Smooth muscle cell (in vitro differentiated cells): Measurements from ENCODE around the gene TEX9. TPM values are rescaled to one million over a fixed set of nuclear protein-coding genes. Genes with fewer than 3 reads are reported as not detected.

Experiments used
- DNase-seq: peaks from one replicate; lab custom pipeline; 2025; ENCODE audit not compliant: unreplicated experiment; lab: John Stamatoyannopoulos, UW
- H2AFZ ChIP-seq: fragments of 200-600 bp; sonication (generic); 2 replicates; pipeline ENCODE4 v1.6.0; 2016; ENCODE audit warnings: antibody characterized with exemption, low read depth, mild to moderate bottlenecking
- H3F3A ChIP-seq: fragments of 200-600 bp; sonication (generic); 2 replicates; pipeline ENCODE4 v1.6.0; 2017; ENCODE audit warnings: antibody characterized with exemption, low read depth
- H3K27ac ChIP-seq: fragments of 200-600 bp; sonication (generic); 2 replicates; pipeline ENCODE4 v1.5.1; 2016; ENCODE audit warnings: low read depth, mild to moderate bottlenecking
- H3K27me3 ChIP-seq: fragments of 200-600 bp; sonication (generic); 2 replicates; pipeline ENCODE4 v1.6.1; 2016; ENCODE audit warnings: low read depth, mild to moderate bottlenecking
- H3K36me3 ChIP-seq: fragments of 200-600 bp; sonication (generic); 2 replicates; pipeline ENCODE4 v1.5.1; 2016; ENCODE audit warnings: low read depth
- H3K4me1 ChIP-seq: fragments of 200-600 bp; sonication (generic); 2 replicates; pipeline ENCODE4 v1.5.1; 2016; ENCODE audit warnings: low read depth
- H3K4me2 ChIP-seq: fragments of 200-600 bp; sonication (generic); 2 replicates; pipeline ENCODE4 v1.6.0; 2016; ENCODE audit warnings: mild to moderate bottlenecking
- H3K4me3 ChIP-seq: fragments of 200-600 bp; sonication (generic); 2 replicates; pipeline ENCODE4 v1.5.1; 2016; ENCODE audit warnings: mild to moderate bottlenecking
- H3K79me2 ChIP-seq: fragments of 200-600 bp; sonication (generic); 2 replicates; pipeline ENCODE4 v1.6.0; 2016; ENCODE audit warnings: low read depth, mild to moderate bottlenecking
- H3K9ac ChIP-seq: fragments of 200-600 bp; sonication (generic); 2 replicates; pipeline ENCODE4 v1.6.0; 2016; ENCODE audit warnings: low read depth
- H3K9me3 ChIP-seq: fragments of 200-600 bp; sonication (generic); replicated peaks from 2 replicates; pipeline ENCODE4 v1.5.1; 2016; ENCODE audit warnings: low read depth
- H4K20me1 ChIP-seq: fragments of 200-600 bp; sonication (generic); 2 replicates; pipeline ENCODE4 v1.6.0; 2016; ENCODE audit warnings: low read depth
- WGBS: methylation state at CpG from one replicate; pipeline ENCODE4 v1.1.7; 2016; ENCODE audit warnings: low lambda C conversion rate; 5-methylcytosine and 5-hydroxymethylcytosine counted together
- polyA plus RNA-seq: library from polyadenylated mRNA; unstranded; fragments of >200 nt; fragmentation: Nextera tagmentation; extraction: Ambion mirVana; gene quantifications from 2 replicates; pipeline ENCODE4 v1.2.1, GENCODE V29; 2016
- total RNA-seq: library from RNA; depleted of rRNA; stranded (reverse); fragments of >200 nt; gene quantifications from 2 replicates; pipeline ENCODE4 v1.2.3, GENCODE V29; 2014
- TF ChIP-seq, protein P1 (sequence below): fragments of 200-600 bp; sonication (generic); IDR thresholded peaks from 2 replicates; pipeline ENCODE4 v1.5.1; 2017; ENCODE audit warnings: borderline replicate concordance, mild to moderate bottlenecking, antibody characterized with exemption; ENCODE audit not compliant: insufficient read depth, poor library complexity, severe bottlenecking

The TEX9 gene
- total and polyA plus RNA-seq, 2 experiments from 2014 or later, result 4.0 to 5.3 TPM

- no peaks in the 10 kb centered on the region for H4K20me1 ChIP-seq
- no peaks in the 10 kb centered on the region for H3K79me2 ChIP-seq
- H3F3A ChIP-seq, result no peaks in the 10 kb centered on the region
- peak overlapping the region; percentile 23 for H3K4me2 ChIP-seq
- peak overlapping the region; percentile 53 for H3K27ac ChIP-seq
- H3K36me3 ChIP-seq, result no peaks in the 10 kb centered on the region
- no peak overlapping the region for H2AFZ ChIP-seq
- WGBS, result 57% methylated on average over 2 of the region's 2 CpGs
- no peaks in the 10 kb centered on the region for H3K9me3 ChIP-seq
- no peak overlapping the region for H3K9ac ChIP-seq
- DNase-seq, result no peak
- H3K4me3 ChIP-seq, result no peak overlapping the region
- TF ChIP-seq, protein P1, sequence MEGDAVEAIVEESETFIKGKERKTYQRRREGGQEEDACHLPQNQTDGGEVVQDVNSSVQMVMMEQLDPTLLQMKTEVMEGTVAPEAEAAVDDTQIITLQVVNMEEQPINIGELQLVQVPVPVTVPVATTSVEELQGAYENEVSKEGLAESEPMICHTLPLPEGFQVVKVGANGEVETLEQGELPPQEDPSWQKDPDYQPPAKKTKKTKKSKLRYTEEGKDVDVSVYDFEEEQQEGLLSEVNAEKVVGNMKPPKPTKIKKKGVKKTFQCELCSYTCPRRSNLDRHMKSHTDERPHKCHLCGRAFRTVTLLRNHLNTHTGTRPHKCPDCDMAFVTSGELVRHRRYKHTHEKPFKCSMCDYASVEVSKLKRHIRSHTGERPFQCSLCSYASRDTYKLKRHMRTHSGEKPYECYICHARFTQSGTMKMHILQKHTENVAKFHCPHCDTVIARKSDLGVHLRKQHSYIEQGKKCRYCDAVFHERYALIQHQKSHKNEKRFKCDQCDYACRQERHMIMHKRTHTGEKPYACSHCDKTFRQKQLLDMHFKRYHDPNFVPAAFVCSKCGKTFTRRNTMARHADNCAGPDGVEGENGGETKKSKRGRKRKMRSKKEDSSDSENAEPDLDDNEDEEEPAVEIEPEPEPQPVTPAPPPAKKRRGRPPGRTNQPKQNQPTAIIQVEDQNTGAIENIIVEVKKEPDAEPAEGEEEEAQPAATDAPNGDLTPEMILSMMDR, result no peak
- peaks cover 5% of the 10 kb centered on the region for H3K4me1 ChIP-seq
- H3K27me3 ChIP-seq, result no peaks in the 10 kb centered on the region
Observed at GRCh38 chr15:56356616-56357015, 8.6 kb upstream of the TEX9 start.

DNA sequence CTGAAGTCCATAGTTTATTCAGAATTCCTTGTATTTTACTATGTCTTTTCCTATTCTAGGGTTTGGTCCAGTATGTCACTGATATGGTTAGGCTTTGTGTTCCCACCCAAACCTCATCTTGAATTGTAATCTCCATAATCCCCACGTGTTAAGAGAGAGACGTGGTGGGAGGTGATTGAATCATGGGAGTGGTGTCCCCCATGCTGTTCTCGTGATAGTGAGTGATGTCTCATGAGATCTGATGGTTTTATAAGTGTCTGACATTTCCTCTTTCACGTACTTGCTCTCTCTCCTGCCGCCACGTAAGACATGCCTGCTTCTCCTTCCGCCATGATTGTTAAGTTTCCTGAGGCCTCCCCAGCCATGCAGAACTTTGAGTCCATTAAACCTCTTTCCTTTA, 6.6 kb upstream of the TEX9 start:
- Histone ChIP-seq H3K79me2 (no peaks in the 10 kb centered on the region), H3K27ac (no peak overlapping the region), H3K4me2 (no peak overlapping the region), H3K27me3 (no peaks in the 10 kb centered on the region), H4K20me1 (no peaks in the 10 kb centered on the region), H3F3A (no peaks in the 10 kb centered on the region), H3K4me1 (no peaks in the 10 kb centered on the region), H3K36me3 (no peaks in the 10 kb centered on the region), H2AFZ (no peak overlapping the region), H3K9ac (no peak overlapping the region), H3K9me3 (no peaks in the 10 kb centered on the region), H3K4me3 (no peak overlapping the region)
- TF ChIP-seq, protein P1, result no peak
- WGBS, result 79% methylated on average over 7 of the region's 7 CpGs
- no peak for DNase-seq

DNA sequence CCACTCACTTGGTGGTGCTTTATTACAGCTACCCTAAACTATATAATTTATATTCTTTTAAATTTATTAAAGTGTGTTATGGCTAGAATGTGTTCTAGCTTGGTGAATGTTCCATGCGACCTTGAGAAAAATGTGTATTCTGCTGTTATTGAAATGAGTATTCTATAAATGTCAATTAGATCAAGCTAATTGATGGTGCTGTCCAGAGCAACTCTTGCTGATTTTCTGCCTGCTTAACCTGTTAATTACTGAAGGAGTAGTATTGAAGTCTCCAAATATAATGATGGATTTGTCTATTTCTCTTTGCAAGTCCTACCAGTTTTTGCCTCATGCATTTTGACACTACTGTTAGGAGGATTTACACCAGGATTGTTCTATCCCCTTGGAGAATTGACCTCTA, 3.2 kb upstream of the TEX9 start:
- H4K20me1 ChIP-seq, result no peaks in the 10 kb centered on the region
- H3K36me3 ChIP-seq, result no peaks in the 10 kb centered on the region
- peaks cover 6% of the 10 kb centered on the region for H3K4me1 ChIP-seq
- H3K4me3 ChIP-seq, result no peak overlapping the region
- DNase-seq, result no peak
- H3K9me3 ChIP-seq, result no peaks in the 10 kb centered on the region
- no peak overlapping the region for H2AFZ ChIP-seq
- no peaks in the 10 kb centered on the region for H3K79me2 ChIP-seq
- no peaks in the 10 kb centered on the region for H3F3A ChIP-seq
- no peak overlapping the region for H3K9ac ChIP-seq
- H3K27me3 ChIP-seq, result no peaks in the 10 kb centered on the region
- TF ChIP-seq, protein P1, result no peak
- 82% methylated on average over 1 of the region's 1 CpG for WGBS
- H3K4me2 ChIP-seq, result no peak overlapping the region
- H3K27ac ChIP-seq, result no peak overlapping the region

- WGBS, result 25% methylated on average over 2 of the region's 2 CpGs
- no peak for DNase-seq
- peaks cover 6% of the 10 kb centered on the region for H3K4me1 ChIP-seq
- no peaks in the 10 kb centered on the region for H3K9me3 ChIP-seq
- peak overlapping the region; percentile 67 for H3K4me3 ChIP-seq
- TF ChIP-seq, protein P1, result no peak
- no peaks in the 10 kb centered on the region for H3K36me3 ChIP-seq
- H4K20me1 ChIP-seq, result no peaks in the 10 kb centered on the region
- no peak overlapping the region for H3K27ac ChIP-seq
- H3F3A ChIP-seq, result no peaks in the 10 kb centered on the region
- peak overlapping the region; percentile 92 for H3K4me2 ChIP-seq
- peak overlapping the region; percentile 99 for H2AFZ ChIP-seq
- no peaks in the 10 kb centered on the region for H3K27me3 ChIP-seq
- H3K9ac ChIP-seq, result no peak overlapping the region
- H3K79me2 ChIP-seq, result no peaks in the 10 kb centered on the region
Observed at GRCh38 chr15:56366211-56366610, 985 bp downstream of the TEX9 start.
